VCaP (cell line): ENCODE results near the gene SFRP4.

Experiments used
- H3K27ac ChIP-seq: fragments of 450-650 bp; 2 replicates; pipeline ENCODE4 v1.5.1; 2017
- CTCF ChIP-seq: fragments of 450-650 bp; conservative IDR thresholded peaks from 2 replicates; pipeline ENCODE4 v1.5.1; 2017; ENCODE audit warnings: mild to moderate bottlenecking, moderate library complexity

The SFRP4 gene

GRCh38 chr7:37912756-37913155, 3.9 kb downstream of the SFRP4 start:
- no peak for TF ChIP-seq CTCF
- H3K27ac ChIP-seq, result no peak overlapping the region

- H3K27ac ChIP-seq, result no peak overlapping the region
- TF ChIP-seq CTCF, result no peak
Measured at GRCh38 chr7:37908221-37908788, 8.3 kb downstream of the SFRP4 start.

GRCh38 chr7:37901890-37902524, 14.6 kb downstream of the SFRP4 start:
- H3K27ac ChIP-seq, result peak overlapping the region; percentile 54
- TF ChIP-seq CTCF, result no peak

- TF ChIP-seq CTCF, result peak; percentile 85
- peak overlapping the region; percentile 54 for H3K27ac ChIP-seq
Measured at GRCh38 chr7:37901236-37901827, 15.3 kb downstream of the SFRP4 start.

GRCh38 chr7:37899712-37900247, 16.8 kb downstream of the SFRP4 start:
- no peak overlapping the region for H3K27ac ChIP-seq
- no peak for TF ChIP-seq CTCF

GRCh38 chr7:37894671-37895070, 21.9 kb downstream of the SFRP4 start:
- no peak for TF ChIP-seq CTCF
- H3K27ac ChIP-seq, result peak overlapping the region; percentile 11; the same call in 1 of the 2 replicates

- H3K27ac ChIP-seq, result no peak overlapping the region
- TF ChIP-seq CTCF, result no peak
Measured at GRCh38 chr7:37893359-37893758, 23.3 kb downstream of the SFRP4 start.
